Liver (tissue), 3 donors: ENCODE measurements around the gene ZNF365.

Source experiments
- EGR1 ChIP-seq, 2 donors: IDR thresholded peaks; 2 replicates each; pipeline ENCODE4 v1.6.1; 2016 to 2018; ENCODE audit warnings: antibody characterized with exemption in 2 of 2, low read depth in 2 of 2
- FOXA1 ChIP-seq: IDR thresholded peaks from 2 replicates; pipeline ENCODE4 v1.6.1; 2016; ENCODE audit warnings: antibody characterized with exemption
- MAX ChIP-seq: IDR thresholded peaks from 2 replicates; pipeline ENCODE4 v1.6.1; 2016; ENCODE audit warnings: antibody characterized with exemption
- RAD21 ChIP-seq, 2 donors: IDR thresholded peaks; 2 replicates each; pipeline ENCODE4 v1.6.1; 2016; ENCODE audit warnings: antibody characterized with exemption in 2 of 2, mild to moderate bottlenecking in 2 of 2
- TAF1 ChIP-seq: conservative IDR thresholded peaks from 2 replicates; pipeline ENCODE4 v1.6.1; 2016; ENCODE audit warnings: antibody characterized with exemption, mild to moderate bottlenecking
- YY1 ChIP-seq: IDR thresholded peaks from 2 replicates; pipeline ENCODE4 v1.6.1; 2016; ENCODE audit warnings: antibody characterized with exemption, mild to moderate bottlenecking
- TF ChIP-seq, protein P1 (sequence below): fragments of 150-350 bp; IDR thresholded peaks from 2 replicates; pipeline ENCODE4 v1.5.1; 2017; ENCODE audit warnings: improper control_type of control experiment, low read depth, low read length; ENCODE audit not compliant: missing input control
- TF ChIP-seq, protein P2 (sequence below): IDR thresholded peaks from 2 replicates; pipeline ENCODE4 v1.6.1; 2016; ENCODE audit warnings: antibody characterized with exemption
- TF ChIP-seq, protein P3 (sequence below): IDR thresholded peaks from 2 replicates; pipeline ENCODE4 v1.6.1; 2016; ENCODE audit warnings: antibody characterized with exemption, mild to moderate bottlenecking
- donor health status: healthy.
- donor health status: healthy.

DNA sequence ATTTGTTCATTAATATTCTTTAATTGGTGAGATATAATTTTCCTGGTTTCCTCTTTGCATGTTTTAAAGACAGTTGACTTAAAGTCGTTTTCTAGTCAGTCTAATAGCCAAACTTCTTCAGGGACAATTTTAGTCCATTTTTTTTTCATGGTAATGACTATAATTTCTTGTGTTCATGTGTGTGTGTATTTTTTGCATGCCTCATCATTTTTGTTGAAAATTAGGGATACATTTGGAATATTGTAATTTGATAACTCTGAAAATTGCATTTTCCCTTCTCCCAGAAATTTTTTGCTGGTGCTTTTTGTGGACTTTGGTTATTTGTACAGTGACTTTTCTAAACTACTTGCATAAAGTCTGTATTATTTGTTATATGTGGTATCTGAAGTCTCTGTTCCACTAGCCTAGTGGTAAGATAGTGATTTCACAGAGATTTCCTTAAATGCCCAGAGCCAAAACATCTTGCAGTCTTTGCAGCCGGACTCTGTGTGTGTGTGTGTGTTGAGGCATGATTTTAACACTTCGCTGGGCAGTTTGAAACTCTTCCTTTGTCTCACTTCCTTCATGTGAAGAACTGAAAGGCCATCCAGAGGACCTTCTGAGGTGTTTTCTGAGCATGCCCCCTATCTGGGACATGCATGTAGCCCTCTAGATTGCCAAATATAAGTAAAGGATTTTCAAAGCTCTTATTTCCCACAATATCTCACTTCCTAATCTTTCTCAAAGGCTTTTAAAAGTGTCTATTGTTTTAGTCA is 40.9 kb upstream of the ZNF365 start:
- TF ChIP-seq, protein P1, sequence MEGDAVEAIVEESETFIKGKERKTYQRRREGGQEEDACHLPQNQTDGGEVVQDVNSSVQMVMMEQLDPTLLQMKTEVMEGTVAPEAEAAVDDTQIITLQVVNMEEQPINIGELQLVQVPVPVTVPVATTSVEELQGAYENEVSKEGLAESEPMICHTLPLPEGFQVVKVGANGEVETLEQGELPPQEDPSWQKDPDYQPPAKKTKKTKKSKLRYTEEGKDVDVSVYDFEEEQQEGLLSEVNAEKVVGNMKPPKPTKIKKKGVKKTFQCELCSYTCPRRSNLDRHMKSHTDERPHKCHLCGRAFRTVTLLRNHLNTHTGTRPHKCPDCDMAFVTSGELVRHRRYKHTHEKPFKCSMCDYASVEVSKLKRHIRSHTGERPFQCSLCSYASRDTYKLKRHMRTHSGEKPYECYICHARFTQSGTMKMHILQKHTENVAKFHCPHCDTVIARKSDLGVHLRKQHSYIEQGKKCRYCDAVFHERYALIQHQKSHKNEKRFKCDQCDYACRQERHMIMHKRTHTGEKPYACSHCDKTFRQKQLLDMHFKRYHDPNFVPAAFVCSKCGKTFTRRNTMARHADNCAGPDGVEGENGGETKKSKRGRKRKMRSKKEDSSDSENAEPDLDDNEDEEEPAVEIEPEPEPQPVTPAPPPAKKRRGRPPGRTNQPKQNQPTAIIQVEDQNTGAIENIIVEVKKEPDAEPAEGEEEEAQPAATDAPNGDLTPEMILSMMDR: no peak
- TF ChIP-seq RAD21 (IDR thresholded peaks at IDR 0.05): no peak
- no peak for TF ChIP-seq MAX
- TF ChIP-seq, protein P2, sequence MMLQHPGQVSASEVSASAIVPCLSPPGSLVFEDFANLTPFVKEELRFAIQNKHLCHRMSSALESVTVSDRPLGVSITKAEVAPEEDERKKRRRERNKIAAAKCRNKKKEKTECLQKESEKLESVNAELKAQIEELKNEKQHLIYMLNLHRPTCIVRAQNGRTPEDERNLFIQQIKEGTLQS: no peak
- no peak for TF ChIP-seq YY1
- TF ChIP-seq EGR1 (IDR thresholded peaks at IDR 0.05; ENCODE audit: low read depth in 2 of 2): no peak
- no peak for TF ChIP-seq TAF1
- TF ChIP-seq FOXA1: no peak
- TF ChIP-seq, protein P3, sequence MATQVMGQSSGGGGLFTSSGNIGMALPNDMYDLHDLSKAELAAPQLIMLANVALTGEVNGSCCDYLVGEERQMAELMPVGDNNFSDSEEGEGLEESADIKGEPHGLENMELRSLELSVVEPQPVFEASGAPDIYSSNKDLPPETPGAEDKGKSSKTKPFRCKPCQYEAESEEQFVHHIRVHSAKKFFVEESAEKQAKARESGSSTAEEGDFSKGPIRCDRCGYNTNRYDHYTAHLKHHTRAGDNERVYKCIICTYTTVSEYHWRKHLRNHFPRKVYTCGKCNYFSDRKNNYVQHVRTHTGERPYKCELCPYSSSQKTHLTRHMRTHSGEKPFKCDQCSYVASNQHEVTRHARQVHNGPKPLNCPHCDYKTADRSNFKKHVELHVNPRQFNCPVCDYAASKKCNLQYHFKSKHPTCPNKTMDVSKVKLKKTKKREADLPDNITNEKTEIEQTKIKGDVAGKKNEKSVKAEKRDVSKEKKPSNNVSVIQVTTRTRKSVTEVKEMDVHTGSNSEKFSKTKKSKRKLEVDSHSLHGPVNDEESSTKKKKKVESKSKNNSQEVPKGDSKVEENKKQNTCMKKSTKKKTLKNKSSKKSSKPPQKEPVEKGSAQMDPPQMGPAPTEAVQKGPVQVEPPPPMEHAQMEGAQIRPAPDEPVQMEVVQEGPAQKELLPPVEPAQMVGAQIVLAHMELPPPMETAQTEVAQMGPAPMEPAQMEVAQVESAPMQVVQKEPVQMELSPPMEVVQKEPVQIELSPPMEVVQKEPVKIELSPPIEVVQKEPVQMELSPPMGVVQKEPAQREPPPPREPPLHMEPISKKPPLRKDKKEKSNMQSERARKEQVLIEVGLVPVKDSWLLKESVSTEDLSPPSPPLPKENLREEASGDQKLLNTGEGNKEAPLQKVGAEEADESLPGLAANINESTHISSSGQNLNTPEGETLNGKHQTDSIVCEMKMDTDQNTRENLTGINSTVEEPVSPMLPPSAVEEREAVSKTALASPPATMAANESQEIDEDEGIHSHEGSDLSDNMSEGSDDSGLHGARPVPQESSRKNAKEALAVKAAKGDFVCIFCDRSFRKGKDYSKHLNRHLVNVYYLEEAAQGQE: no peak
